Measurements from ENCODE around the gene CMYA5. TPM values are rescaled to one million over a fixed set of nuclear protein-coding genes. Genes with fewer than 3 reads are reported as not detected.

The CMYA5 gene
- total RNA-seq, 4 donors from 2014 or later, result 0.37 to 6.0 (median 3.2) TPM

DNA sequence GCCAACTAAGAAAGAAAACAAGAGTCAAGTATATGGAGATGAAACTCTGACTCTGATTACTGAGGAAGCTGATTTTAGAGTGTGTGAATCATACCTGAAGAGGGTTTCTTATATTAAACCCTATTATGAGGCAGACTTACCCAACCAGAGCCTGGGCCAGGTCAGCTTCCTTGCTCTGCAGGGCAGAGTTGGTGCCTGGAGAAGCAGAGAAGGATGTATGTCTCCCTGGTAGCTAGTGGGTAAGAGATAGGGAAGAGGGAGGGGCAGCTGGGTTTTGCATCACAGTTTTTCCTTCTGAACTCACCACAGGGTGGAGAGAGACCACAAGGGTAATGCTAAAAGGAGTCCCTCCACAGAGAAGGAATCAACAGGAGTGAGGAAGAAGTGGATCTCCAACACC lies 104.1 kb downstream of the CMYA5 start:
- in situ Hi-C loops (cut with MboI; ENCODE audit: low pct_ligation_motif_present in 1 of 4, low pct_unique_long_range_greater_than_20kb in 1 of 4, low sequenced_read_pairs in 3 of 4) (no loop called here), intact Hi-C loops (cut with DNase I; ENCODE audit: low total_unique reads) (no loop called here)
- no peaks in the 10 kb centered on the region for H3K4me1 ChIP-seq
- TF ChIP-seq CTCF (IDR thresholded peaks at IDR 0.05) (no peak), EP300 (IDR thresholded peaks at IDR 0.05; ENCODE audit: low read depth) (no peak), POLR2AphosphoS5 (IDR thresholded peaks at IDR 0.05) (no peak), POLR2A (IDR thresholded peaks at IDR 0.05) (no peak)
- no peak overlapping the region for H3K27ac ChIP-seq
- no peaks in the 10 kb centered on the region for H3K36me3 ChIP-seq
- no peak for DNase-seq
- no peak overlapping the region for H3K4me3 ChIP-seq
- no peaks in the 10 kb centered on the region for H3K9me3 ChIP-seq
- no peaks in the 10 kb centered on the region for H3K27me3 ChIP-seq

DNA sequence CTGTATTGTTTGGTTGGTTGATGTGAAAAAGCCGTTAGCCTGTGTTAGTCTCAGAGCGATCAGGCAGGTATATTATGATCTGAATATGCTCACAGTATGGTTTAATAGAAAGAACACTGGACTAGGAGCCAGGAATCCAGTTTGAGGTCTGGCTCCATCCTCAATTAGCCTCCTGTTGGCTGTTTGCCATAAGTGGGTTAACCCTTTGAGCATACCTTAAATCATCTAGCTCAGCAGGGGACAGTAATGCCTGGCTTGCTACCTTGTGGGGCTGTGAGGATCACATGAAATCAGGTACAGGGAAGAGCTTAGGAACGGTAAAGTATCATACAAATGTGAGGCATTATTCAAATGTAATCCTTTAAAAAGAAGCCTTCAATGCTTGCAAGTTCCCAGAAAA lies 104.7 kb downstream of the CMYA5 start:
- H3K27me3 ChIP-seq, result no peaks in the 10 kb centered on the region
- TF ChIP-seq EP300 (IDR thresholded peaks at IDR 0.05; ENCODE audit: low read depth) (no peak), CTCF (IDR thresholded peaks at IDR 0.05) (no peak), POLR2AphosphoS5 (IDR thresholded peaks at IDR 0.05) (no peak), POLR2A (IDR thresholded peaks at IDR 0.05) (no peak)
- no peak overlapping the region for H3K27ac ChIP-seq
- intact Hi-C loops (cut with DNase I; ENCODE audit: low total_unique reads), result no loop called here
- in situ Hi-C loops (cut with MboI; ENCODE audit: low pct_ligation_motif_present in 1 of 4, low pct_unique_long_range_greater_than_20kb in 1 of 4, low sequenced_read_pairs in 3 of 4), result no loop called here
- H3K36me3 ChIP-seq, result no peaks in the 10 kb centered on the region
- WGBS, 2 donors (ENCODE audit: low coverage in 1 of 2), result 80 to 83% methylated on average over 1 to 3 of the region's 3 CpGs
- no peaks in the 10 kb centered on the region for H3K4me1 ChIP-seq
- no peaks in the 10 kb centered on the region for H3K9me3 ChIP-seq
- no peak for DNase-seq
- no peak overlapping the region for H3K4me3 ChIP-seq

- no peak for DNase-seq
- H3K9me3 ChIP-seq, result no peaks in the 10 kb centered on the region
- WGBS, 2 donors (ENCODE audit: low coverage in 1 of 2), result 83 to 91% methylated on average over 5 to 8 of the region's 8 CpGs
- intact Hi-C loops (cut with DNase I; ENCODE audit: low total_unique reads) (loop anchor here (2.0 kb wide), 1 partner anchor 61 kb away; no protein-coding TSS in a partner anchor), in situ Hi-C loops (cut with MboI; ENCODE audit: low pct_ligation_motif_present in 1 of 4, low pct_unique_long_range_greater_than_20kb in 1 of 4, low sequenced_read_pairs in 3 of 4) (no loop called here)
- no peak overlapping the region for H3K4me3 ChIP-seq
- peaks cover 0 to 3% (median 0%) of the 10 kb centered on the region in 4 donors for H3K4me1 ChIP-seq
- no peaks in the 10 kb centered on the region for H3K36me3 ChIP-seq
- H3K27ac ChIP-seq, result no peak overlapping the region
- no peaks in the 10 kb centered on the region for H3K27me3 ChIP-seq
- TF ChIP-seq POLR2AphosphoS5 (IDR thresholded peaks at IDR 0.05), result no peak
- no peak for TF ChIP-seq POLR2A (IDR thresholded peaks at IDR 0.05)
- no peak for TF ChIP-seq CTCF (IDR thresholded peaks at IDR 0.05)
- no peak for TF ChIP-seq EP300 (IDR thresholded peaks at IDR 0.05; ENCODE audit: low read depth)
These were observed 106.2 kb downstream of the CMYA5 start for GRCh38 chr5:79795764-79796398.

DNA sequence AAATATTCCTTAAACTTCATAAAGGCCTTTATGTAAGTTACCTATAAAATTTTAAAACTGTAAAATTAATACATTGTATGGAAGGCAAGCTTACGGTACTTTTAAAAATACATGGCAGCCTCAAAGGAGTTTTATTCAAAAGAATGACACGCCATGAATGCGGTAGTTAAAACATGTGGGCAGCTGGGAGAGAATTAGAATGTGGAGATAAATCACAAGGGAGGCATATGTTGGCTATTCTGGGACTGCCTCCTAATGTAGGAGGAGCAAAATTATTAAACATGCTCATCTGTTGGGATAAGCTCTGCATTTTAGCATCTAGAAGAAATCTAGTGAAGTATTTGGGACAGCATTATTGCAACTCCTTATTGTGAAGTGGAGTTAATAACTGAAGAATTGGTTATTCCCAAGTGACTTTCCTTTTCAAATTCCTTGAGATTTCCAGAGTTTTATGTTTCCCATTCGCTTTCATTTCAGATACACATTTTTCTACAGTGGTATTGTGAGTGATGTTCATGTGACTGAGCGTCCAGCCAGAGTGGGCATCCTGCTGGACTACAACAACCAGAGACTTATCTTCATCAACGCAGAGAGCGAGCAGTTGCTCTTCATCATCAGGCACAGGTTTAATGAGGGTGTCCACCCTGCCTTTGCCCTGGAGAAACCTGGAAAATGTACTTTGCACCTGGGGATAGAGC lies 109.4 kb downstream of the CMYA5 start:
- Histone ChIP-seq H3K9me3 (no peaks in the 10 kb centered on the region), H3K4me3 (no peak overlapping the region), H3K4me1 (peaks cover 0 to 18% (median 3%) of the 10 kb centered on the region in 4 donors), H3K27me3 (no peaks in the 10 kb centered on the region), H3K36me3 (no peaks in the 10 kb centered on the region), H3K27ac (no peak overlapping the region)
- WGBS, 2 donors (ENCODE audit: low coverage in 1 of 2), result 93 to 95% methylated on average over 4 to 7 of the region's 7 CpGs
- TF ChIP-seq POLR2AphosphoS5 (IDR thresholded peaks at IDR 0.05) (no peak), CTCF (IDR thresholded peaks at IDR 0.05) (no peak), EP300 (IDR thresholded peaks at IDR 0.05; ENCODE audit: low read depth) (no peak), POLR2A (IDR thresholded peaks at IDR 0.05) (no peak)
- intact Hi-C loops (cut with DNase I; ENCODE audit: low total_unique reads), result no loop called here
- in situ Hi-C loops (cut with MboI; ENCODE audit: low pct_ligation_motif_present in 1 of 4, low pct_unique_long_range_greater_than_20kb in 1 of 4, low sequenced_read_pairs in 3 of 4), result no loop called here
- DNase-seq, result no peak
